GM12892 (cell line): ENCODE results near the gene TCHH.

Experiments
- POLR2A ChIP-seq: IDR thresholded peaks from 2 replicates; pipeline ENCODE4 v1.6.1; 2011; ENCODE audit warnings: low read depth, low read length, control low read depth
- POLR2AphosphoS5 ChIP-seq: IDR thresholded peaks from 2 replicates; pipeline ENCODE4 v1.6.1; 2011; ENCODE audit warnings: low read depth, low read length, control low read depth

DNA sequence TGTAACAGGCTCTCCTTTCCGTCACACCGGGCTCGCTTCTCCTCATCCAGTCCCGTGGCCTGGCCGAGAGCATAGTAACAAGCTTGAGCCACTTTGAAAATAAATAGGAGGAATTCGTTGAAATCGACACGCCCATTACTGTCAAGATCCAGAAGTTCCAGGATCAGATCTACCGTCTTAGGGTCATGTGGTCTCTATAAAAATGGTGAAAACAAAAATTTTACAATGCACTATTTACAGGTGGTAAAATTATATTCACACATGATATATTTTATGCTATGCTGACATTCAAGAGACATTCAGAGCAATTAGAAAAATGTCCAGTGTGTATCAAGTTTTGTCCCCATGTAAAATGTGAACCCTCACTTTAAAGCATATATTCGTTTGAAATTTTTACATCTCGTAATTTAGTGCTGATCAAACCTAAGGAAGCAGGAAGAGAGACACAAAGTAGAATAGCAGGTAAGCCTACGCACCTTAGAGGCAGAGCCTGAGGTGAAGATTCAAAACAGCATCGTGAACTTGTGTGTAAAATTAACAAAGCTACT, 2.3 kb downstream of the TCHH start:
- TF ChIP-seq POLR2A = no peak
- no peak for TF ChIP-seq POLR2AphosphoS5
